ENCODE measurements around the gene LIMA1.
"Not testable (repeated sequence)": the region's sequence is repeated elsewhere in the genome, so short reads cannot be mapped to it uniquely, and the experiment has no call there.

The LIMA1 gene

DNA sequence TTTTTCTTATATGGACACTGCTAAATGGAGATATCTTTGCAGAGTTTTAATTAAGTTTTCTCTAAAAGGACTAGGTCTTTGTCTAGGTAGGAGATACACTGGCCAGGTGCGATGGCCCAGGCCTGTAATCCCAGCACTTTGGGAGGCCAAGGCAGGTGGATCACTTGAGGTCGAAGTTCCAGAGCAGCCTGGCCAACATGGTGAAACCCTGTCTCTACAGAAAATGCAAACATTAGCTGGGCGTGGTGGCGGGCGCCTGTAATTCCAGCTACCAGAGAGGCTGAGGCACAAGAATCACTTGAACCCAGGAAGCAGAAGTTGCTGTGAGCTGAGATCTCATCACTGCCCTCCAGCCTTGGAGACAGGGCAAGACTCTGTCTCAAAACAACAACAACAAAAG is 99.1 kb downstream of the LIMA1 start:
- DNase-seq = no peak

DNA sequence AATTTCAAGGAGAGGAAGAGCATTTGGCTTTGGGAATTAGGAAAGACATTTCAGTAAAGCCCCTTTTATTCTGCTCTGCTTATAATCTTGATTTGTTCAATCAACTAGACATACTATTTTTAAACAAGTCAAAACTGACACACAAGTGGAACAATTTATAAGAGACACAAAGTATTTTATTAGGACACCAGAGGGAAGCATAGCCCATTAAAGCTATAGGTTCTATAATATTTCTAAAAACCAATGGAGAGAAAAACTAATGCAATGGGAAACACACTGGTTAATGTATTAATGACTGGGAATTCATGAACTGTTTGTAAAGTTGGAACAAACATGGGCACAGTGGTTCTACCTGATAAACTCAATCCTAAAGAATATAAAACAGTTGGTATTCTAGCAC is 100.9 kb downstream of the LIMA1 start:
- DNase-seq = no peak

DNA sequence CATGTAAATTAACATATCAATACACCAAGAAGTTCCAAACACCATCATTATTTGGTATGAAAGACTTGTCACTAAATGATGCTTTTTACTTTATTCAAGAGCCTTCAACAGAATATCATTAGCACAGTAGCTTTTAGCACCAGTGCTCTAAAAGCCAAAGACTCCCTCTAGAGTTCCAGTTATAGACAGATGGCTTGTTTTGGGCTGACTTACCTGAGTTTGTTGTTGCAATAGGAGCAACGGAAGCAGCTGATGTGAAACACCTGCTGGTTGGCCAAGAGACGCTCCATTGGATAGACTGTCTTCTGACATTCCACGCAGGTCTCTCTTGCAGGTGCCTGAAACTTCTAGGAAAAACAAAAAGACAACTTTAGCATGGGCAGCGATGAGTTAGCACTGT is 101.6 kb downstream of the LIMA1 start:
- no peak for DNase-seq

DNA sequence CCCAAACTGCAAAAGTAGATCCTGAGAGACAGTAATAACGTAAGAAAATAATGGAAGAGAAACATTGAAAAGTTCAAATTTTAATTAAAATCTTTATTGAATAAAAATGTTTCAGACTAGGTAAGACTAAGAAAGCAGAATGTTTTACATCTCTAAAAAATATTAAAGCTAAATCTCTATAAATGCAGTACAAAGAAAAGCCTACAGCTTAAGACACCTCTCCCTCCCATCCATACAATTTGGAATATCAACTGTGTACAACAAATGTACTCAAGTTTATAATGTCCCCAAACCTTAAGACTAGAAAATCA is 107.6 kb downstream of the LIMA1 start:
- DNase-seq = no peak

DNA sequence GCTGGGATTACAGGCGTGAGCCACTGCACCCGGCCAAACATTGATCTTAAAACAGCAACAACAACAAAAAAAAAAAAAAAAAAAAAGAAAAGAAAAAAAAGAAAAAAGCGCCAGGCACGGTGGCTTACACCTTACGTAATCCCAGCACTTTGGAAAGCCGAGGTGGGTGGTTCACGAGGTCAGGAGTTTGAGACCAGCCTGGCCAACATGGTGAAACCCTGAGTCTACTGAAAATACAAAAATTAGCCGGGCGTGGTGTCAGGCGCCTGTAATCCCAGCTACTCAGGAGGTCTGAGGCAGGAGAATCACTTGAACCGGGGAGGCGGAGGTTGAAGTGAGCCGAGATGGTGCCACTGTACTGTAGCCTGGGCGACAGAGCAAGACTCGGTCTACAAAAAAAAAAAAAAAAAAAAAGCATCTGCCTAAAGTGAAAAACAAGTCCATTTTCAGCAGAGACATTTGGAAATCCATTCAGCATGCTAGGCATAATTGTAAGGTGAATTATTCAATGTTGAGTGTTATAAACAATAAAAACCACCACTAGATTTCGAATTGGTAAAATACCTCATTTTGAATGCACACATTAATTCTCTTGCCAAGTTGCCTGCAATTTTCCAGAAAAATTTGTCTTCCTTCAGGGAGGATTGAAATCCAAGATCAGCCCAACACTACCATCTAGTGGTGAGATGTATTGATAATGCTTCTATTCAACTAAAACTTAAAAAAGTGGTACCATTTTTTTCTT is 108.2 kb downstream of the LIMA1 start:
- DNase-seq = peak; percentile 42 to 53

DNA sequence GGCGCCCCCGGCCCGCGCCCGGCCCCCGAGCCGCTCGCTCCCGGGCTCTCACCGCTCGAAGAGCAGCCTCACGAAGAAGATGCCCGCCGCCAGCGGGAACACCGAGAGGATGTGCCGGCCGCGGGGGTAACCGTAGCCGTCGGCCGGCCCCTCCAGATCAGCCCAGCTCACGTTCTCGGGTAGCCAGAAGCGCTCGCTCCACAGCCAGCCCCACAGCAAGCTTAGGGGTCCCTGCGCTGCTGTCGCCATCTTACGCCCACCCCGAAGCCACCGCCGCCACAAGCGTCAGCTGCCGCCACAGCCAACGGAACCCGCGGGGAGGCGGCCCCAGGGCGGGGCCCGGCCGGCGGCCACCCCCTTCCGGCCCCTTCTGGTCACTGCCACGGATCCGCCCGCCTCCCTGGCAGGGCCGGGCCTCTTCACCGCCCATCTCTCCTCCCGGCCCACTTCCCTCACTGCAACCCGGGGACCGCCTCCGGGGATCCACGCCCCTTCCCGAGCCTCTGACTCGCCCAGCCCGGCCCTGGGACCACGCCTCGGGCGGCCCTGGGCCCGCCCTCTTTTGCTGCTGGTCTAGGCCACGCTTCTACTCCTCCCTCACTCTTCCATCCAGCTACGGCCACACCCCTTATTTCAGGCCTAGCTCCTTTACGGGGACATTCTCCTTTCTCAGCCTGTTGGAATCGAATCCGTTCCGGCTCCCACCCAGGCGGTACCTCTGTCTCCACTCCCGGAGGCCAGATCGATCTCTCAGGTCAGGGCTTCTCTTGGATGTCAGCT is 116.1 kb downstream of the LIMA1 start, which contains the start of gene CERS5:
Gene CERS5 (minus strand): TSS at position 321 of the 780 bp plus-strand sequence. CDS start 72 bp downstream, at position 249.
- peak; percentile 95 to 97 for DNase-seq

DNA sequence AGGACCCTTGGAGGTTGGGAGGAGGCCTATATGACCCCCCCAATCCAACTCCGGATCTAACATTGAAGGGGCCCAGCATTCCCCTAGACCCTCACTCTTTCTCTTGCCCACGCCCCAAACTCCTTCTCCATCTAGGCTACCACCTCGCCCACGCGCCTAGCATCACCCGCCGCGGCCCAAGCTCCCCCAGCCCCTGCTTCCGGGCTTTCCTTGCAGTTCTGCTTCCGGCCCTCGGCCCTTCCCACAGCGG is 116.6 kb downstream of the LIMA1 start:
- DNase-seq = no peak

DNA sequence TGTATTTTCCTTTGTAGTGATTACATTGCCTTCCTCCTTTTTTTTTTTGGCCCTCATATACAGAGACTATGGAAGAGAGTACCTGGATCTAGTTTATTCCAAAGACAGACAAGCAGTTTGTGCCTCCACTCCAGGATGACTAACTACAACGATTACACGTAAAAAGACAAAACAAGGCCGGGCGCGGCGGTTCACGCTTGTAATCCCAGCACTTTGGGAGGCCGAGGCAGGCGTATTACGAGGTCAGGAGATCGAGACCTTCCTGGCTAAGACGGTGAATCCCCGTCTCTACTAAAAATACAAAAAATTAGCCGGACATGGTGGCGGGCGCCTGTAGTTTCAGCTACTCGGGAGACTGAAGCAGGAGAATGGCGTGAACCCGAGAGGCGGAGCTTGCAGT is 118.4 kb downstream of the LIMA1 start:
- no peak for DNase-seq

DNA sequence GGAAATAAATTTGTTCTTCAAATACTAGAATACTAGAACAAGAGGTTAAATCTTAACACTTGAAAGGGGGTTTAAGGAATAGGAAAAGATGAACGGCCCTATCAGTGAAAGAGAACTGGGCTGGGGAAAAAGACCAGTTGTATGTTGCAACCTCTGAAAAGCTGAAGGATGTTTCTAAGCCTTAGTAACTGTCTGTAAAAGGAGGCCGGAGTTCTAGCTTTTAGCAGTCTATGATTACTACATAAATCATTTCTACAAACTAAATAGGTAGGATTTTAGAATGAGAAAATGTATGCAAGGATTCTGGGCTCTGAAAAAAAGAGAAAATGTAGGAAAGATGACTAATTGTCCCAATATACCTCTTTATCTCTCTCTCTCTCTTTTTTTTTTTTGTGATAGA is 121.1 kb downstream of the LIMA1 start:
- DNase-seq = peak in 1 of 2 experiments; percentile 20

DNA sequence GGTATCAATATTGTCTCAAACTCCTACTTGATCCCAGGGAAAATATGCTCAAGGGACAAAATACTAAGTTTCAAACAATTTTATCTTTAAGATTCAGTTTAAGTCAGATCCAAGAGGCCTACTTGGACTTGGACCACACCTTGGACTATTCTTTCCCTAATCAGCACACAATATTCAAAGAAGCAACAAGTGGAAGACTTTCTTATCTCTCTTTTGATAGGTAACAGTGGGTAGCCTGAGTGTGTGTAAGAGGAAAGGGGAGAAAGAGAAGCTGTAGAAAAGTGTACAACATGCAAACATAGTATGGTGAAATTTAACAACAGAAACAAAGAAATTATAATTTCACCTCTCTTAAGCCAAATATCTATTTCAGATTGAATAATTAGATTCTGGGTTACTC is 122.7 kb downstream of the LIMA1 start:
- DNase-seq = no peak

DNA sequence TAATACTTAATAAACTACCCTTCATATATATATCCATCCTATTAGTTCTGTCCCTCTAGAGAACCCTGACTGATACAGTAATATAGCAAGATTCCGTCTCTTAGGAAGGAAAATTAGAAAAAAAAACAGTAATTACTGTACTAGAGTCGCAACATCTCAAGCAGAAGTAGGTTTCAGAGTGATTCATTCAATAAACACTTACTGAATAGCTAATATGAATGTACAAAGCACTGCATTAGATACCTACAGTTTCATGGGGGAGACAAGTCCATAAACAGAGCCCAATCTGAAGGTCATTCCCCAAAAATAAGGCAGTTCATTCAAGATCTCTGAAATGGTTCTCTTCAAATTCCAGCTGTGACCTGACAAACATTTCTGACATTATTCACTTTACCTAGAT is 126.1 kb downstream of the LIMA1 start:
- no peak for DNase-seq

DNA sequence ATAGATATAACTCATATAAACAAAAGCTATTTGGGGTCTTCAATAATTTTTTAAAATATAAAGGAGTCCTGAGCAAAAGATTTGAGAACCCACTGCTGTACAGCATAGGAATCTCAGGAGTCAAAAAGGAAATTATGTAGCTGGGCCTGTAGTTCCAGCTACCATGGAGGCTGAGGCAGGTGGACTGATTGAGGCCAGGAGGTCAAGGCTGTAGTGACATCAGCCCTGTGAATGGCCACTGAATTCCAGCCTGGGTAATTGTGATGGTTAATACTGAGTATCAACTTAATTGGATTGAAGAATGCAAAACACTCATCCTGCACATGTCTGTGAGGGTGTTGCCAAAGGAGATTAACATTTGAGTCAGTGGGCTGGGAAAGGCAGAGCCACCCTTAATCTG is 126.7 kb downstream of the LIMA1 start:
- DNase-seq = no peak

DNA sequence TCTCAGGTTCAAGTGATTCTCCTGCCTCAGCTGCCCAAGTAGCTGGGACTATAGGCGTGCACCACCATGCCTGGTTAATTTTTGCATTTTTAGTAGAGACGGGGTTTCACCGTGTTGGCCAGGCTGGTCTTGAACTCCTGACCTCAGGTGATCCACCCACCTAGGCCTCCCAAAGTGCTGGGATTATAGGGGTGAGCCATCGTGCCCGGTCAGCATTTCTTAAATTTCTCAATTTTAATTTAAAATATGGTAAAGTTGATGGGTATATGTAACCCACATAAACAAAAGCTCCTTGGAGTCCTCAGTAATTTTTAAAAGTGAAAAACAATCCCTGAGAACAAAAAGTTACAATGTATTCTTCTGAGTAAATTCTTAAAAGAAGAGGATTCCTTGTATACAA is 128.4 kb downstream of the LIMA1 start:
- not testable (repeated sequence) for DNase-seq

DNA sequence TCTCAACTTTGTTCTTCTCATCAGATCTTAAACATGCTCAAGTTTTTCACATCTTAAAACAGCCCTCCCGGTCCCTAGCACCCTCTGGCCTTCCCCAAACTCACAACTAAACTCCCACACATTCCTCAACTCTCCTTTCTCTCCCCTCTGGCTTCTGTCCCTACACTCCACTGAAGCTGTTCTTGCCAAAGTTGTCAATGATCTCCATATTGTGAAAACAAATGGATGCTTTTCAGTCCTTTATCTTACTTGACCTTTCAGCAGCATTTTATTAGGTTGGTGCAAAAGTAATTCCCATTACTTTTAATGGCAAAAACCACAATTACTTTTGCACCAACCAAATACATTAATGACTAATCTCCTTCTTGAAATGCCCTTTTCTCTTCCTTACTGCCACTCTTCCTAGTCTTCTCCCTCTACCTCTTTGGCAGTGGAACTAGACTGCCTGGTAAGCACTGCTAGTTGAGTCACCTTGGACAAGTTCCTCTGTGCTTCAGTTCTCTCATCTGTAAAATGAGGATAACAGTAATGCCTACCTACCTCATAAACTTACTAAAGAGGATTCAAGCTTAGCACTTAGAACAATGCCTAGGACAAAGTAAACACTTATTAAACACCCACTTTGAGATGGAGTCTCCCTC is 132.2 kb downstream of the LIMA1 start:
- no peak for DNase-seq

DNA sequence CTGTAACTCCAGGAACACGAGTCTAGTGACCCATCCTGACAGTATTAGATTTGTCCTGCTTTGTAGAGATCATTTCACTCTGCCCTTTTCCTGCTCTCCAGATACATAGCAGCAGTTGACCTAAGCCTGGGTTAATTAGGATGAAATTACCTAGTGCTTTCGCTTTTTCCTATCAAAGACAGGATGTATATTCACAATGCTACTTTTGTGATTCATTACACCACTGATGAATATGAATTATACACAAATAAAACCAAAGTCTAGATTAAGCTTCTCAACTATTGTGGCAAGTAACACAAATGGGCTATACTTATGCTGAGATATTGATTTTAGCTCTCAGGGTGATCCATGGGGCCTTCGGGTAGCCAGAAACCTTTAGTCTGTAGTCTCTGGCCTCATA is 134.0 kb downstream of the LIMA1 start:
- DNase-seq = no peak

DNA sequence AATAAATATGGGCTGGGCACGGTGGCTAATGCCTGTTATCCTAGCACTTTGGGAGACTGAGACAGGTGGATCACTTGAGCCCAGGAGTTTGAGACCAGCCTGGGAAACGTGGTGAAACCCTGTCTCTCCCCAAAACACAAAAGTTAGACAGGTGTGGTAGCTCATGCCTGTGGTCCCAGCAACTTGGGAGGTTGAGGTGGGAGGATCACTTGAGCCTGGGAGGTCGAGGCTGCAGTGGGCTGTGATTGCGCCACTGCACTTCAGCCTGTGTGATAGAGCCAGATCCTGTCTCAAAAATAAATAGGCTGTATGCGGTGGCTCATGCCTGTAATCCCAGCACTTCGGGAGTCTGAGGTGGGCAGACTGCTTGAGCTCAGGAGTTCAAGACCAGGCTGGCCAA is 135.3 kb downstream of the LIMA1 start:
- DNase-seq = not testable (repeated sequence)

DNA sequence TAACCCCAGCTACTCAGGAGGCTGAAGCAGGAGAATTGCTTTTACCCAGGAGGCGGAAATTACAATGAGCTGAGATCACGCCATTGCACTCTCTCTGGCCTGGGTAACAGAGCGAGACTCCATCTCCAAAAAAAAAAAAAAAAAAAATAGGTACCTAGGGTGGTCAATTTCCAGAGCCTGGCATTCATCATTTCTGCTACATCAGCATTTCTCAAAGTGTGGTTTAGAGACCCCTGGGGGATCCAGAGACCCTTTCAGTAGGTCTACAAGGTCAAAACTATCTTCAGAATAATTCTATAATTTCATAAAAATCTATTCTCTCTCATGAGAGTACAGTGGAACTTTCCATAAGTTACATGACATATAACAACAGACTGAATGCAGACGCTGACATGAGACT is 136.0 kb downstream of the LIMA1 start:
- DNase-seq = no peak

DNA sequence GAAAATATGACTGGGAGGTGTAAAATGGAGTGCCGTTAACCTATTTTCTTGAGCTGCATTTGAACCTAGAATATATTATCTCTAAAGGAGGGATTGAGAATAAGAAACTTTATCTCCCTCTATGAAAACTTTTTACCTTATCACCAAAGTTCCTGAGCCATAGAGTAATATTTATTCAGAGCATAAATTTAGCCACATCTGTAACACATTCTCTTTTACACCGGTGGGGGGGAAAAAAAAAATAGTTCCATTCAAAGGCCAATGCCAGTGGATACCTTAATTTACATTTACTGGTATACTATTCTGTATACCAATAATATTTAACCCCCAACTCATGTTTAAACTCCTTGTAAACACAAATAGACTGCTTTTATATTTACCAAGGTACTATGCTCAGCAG is 137.9 kb downstream of the LIMA1 start:
- DNase-seq = no peak

DNA sequence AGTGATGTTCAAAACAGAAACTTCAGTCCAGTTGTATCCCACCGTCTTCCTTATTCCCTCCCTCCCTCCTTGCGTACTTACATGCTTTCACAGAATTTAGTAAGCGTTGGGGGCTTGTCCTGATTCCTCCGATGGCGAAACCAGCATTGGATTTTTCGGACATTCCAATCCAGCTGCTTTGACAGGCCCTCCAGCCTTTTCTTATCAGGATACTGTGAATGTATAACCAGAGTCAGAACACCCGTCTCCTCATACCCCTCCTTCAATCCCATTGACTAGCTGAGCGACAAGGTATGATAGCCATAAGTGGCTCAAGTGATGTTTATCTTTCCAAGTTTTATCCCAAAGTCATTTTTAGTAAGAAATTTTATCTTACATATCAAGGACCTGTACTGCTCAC is 140.3 kb downstream of the LIMA1 start:
- DNase-seq = no peak

DNA sequence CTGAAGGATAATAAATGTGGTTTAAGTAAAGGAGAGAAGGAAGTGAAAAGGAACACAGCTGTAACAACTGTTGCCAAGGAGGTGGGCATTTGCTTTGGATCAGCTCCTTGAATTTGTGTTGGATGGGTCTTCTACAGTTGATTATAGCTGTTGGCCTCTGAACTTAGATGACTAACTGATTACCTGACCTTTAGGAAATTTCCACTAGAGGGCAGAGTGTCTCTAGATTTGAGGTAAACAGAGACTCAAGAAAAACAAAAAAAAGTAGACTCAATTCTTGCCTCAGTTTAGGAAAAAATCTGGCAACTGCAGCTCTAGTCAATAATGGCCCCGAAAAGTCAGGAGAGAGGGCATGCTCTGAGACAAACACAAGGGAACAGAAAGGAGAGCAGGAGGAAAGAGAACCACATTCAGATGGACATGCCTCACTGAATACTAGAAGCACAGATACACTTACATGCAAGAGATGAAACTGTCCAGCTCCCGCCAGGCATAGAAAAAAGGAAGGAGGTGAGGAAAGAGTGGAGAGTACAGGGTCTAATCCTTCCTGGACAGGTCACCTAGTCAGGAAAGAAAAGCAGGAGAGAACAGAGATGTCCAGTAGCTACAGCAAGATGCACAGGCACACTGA is 150.7 kb downstream of the LIMA1 start:
- DNase-seq = peak; percentile 11 to 14

DNA sequence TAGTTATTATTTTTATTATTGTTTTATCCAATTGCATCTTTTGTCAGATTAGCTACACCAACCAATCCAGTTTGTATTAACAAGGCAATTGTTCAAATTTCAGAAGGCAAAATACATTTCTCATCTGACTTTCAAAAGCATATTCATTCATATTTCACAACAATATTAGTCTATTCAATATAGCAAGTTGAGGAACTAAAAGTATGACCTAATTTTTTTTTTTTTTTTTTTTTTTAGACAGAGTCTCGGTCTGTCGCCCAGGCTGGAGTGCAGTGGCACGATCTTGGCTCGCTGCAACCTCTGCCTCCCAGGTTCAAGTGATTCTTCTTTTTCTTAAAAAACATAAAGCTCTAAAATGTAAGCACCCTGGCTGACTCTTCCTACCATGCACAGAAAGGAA is 154.0 kb downstream of the LIMA1 start:
- peak in 1 of 2 experiments; percentile 2 for DNase-seq

DNA sequence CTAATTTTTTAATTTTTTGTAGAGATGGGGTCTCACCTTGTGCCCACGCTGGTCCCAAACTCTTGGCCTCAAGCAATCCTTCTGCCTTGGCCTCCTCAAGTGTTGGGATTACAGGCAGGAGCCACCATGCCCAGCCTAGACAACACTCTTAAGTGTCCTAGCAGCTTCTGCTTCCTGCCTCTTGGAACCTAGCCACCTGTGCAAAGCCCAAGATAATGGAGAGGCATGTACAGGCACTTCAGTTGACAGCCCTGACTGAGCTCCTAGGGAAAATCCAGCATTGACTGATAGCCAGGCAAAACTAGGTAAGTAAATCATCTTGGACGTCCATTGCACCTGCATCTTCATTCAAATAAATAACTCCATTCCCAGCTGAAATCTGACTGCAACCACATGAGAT is 155.8 kb downstream of the LIMA1 start:
- DNase-seq = no peak
